ENCODE results near the gene CCDC124.
A peak's percentile ranks its signal among the peaks of the same experiment; 100 is the strongest.
"Not testable (repeated sequence)": the region's sequence is repeated elsewhere in the genome, so short reads cannot be mapped to it uniquely, and the experiment has no call there.

CCDC124 gene, protein sequence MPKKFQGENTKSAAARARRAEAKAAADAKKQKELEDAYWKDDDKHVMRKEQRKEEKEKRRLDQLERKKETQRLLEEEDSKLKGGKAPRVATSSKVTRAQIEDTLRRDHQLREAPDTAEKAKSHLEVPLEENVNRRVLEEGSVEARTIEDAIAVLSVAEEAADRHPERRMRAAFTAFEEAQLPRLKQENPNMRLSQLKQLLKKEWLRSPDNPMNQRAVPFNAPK

DNA sequence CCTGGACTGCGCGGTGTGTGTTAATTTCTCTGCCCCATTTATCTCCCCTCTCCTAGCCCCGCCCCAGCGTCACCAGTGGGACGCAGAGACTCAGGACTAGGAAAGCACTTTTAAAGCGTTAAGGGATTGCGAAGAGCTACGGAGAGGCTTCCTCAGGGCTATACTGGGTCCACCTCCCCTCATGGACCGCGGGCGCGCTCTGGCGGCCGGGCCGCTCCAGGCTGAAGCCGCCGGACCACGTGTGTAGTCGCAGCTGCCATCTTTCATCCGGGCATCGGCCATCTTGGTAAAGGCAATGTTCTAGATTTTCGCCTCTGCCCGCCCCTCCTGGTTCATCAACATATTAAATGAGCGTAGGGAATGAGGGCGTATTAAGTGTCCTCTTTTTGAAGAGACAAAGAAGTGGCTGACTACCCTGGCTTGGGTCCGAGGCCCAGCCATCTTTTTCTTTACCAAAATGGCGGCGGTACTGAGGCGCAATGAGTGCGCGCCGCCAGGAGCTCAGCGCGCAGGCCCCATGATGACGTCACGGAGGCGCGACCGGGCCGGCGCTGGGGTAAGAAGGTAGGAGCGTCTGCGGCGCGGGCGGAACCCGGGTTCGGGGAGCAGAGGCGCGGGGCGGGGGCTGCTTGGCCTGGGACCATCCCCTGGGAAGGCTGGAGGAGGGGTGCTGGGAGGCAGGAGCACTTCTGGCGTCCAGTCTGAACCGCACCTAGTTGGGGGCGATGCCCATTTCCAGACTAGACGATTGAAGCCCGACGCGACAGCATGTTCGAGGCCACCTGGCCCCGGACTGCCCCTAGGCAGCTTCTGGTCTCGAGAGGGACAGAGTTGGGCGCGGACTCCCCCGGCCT lies at the start of gene CCDC124:
CCDC124 (plus strand) TSS at position 531 of the 854 bp plus-strand sequence. CDS start 3,406 bp downstream, outside the sequence.
- DNase-seq (ENCODE audit: low read depth in 2 of 2): peak; percentile 87 to 89

DNA sequence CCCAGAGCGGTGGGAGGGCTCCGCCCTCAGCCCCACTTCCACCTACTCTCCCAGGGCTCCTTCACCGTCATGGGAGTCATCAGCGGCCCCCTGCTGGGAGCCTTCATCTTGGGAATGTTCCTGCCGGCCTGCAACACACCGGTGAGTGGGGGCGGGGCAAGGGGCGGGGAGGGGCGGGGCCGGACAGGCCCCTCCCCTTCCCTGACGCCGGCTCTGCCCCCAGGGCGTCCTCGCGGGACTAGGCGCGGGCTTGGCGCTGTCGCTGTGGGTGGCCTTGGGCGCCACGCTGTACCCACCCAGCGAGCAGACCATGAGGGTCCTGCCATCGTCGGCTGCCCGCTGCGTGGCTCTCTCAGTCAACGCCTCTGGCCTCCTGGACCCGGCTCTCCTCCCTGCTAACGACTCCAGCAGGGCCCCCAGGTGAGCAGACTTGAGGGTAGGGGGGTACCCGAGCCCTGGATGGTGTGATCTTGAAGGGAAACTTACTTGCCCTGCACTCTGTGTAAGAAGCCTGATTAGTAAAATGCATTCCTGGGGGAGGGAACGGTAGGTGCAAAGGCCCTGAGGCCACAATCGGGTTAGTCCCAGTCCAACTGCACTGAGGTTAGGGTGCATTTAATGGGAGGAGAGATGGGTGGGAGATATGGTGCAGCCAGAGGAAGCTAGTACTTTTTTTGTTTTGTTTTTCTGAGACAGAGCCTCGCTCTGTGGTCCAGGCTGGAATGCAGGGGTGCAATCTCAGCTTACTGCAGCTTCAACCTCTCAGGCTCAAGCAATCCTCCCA lies 49.0 kb upstream of the CCDC124 start:
- DNase-seq (ENCODE audit: low read depth in 2 of 2): no peak

DNA sequence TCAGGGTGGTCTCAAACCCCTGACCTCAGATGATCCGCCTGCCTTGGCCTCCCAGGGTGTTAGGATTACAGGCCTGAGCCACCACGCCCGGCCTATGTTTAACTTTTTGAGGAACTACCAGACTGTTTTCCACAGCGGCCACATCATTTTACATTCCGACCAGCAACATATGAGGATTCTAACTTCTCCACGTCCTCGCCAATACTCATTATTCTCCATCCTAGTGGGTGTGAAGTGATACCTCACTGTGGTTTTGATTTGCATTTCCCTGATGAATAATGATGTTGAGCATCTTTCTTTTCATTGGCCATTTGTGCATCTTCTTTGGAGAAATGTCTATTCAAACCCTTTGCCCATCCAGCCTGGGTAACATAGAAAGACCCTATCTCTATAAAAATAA lies 46.3 kb upstream of the CCDC124 start:
- DNase-seq (ENCODE audit: low read depth in 2 of 2): no peak

DNA sequence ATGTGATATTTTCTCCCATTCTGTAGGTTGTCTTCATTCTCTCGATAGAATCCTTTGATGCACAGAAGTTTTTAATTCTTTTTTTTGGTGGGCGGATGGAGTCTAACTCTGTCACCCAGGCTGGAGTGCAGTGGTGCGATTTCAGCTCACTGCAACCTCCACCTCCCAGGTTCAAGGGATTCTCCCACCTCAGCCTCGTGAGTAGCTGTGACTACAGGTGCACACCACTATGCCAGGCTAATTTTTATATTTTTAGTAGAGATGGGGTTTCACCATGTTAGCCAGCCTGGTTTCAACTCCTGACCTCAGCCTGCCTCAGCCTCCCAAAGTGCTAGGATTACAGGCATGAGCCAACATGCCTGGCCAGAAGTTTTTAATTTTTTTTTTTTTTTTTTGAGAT lies 45.6 kb upstream of the CCDC124 start:
- not testable (repeated sequence) for DNase-seq (ENCODE audit: low read depth in 2 of 2)

DNA sequence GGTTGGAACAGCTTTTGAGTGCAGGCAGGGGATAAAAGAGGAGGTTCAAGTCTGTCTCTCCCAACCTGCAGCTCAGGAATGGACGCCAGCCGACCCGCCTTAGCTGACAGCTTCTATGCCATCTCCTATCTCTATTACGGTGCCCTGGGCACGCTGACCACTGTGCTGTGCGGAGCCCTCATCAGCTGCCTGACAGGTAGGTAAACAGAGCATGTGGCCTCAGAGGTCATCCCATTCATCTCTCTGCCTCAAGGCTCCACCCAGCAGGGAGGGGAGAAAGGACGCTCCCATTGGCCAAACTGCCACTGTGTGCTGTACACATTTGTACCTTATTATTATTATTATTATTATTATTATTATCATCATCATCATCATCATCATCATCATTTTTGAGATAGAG lies 44.6 kb upstream of the CCDC124 start:
- no peak for DNase-seq (ENCODE audit: low read depth in 2 of 2)

DNA sequence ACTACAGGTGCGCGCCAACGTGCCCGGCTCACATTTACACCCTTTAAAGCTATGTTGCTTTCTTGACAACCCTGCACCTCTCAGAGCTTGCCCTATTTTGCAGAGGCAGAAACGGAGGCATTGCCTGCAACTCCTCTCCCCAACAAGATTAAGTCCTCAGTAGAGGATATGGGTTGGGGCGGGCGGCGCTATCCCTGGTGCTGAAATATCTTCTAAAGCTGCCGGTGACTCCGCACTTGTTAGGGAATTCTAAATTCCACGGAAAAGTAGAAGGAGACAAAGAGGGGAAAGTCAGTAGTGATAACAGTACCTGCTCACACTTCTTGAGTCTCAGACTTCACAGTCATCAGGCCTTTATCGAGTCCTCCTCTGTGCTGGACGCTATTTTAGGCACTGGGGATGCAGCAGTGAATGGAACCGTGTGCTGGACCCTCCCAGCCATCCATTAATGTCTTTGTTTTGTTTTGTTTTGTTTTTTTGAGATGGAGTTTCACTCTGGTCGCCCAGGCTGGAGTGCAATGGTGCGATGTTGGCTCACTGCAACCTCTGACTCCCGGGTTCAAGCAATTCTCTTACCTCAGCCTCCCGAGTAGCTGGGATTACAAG lies 43.1 kb upstream of the CCDC124 start:
- DNase-seq (ENCODE audit: low read depth in 2 of 2): no peak

DNA sequence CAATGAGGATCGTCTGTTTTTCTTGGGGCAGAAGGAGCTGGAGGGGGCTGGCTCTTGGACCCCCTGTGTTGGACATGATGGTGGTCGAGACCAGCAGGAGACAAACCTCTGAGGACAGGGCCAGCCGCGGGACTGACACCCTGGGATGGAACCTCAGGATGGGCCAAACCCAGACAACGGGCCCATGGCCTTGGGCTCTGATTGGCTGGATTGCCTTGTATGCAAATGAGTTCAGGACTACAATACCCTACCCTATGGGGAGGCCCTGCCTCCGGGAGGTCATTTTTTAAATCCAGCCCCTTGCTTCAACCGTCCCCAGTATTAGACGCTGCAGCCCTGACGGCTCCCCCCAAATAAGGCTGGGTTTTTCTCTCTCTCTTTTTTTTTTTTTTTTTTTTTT lies 39.0 kb upstream of the CCDC124 start:
- DNase-seq (ENCODE audit: low read depth in 2 of 2): no peak

DNA sequence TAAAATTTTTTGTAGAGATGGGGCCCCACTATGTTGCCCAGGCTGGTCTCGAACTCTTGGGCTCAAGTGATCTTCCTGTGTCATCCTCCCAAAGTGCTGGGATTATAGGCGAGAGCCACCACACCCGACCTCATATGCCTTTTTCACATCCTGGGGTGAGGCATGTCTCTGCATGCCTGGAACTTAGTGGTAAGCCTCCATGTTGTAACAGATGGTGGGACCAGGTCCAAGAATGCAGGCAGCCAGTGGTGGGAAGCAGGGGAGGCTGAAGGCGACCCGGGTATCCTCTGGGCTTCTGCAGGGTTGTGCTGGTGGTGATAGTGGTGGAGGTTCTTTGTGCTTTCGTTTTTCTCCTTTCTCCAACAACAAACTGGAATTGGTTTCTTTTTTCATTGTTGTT lies 30.1 kb upstream of the CCDC124 start:
- no peak for DNase-seq (ENCODE audit: low read depth in 2 of 2)

DNA sequence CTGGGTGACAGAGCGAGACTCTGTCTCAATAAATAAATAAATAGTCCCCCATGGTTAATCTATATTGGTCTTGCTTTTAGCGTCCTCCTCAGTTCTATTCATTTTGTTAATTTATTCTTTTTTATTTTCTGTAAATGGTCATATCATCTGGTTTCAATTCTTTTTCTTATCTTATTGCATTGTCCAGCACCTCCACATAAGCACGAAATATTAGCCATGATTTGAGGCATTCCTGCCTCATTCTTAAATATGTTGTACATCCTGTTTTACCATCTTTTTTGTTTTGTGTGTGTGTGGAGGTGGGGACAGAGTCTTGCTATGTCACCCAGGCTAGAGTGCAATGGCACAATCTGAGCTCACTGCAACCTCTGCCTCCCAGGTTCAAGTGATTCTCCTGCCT lies 24.6 kb upstream of the CCDC124 start:
- DNase-seq (ENCODE audit: low read depth in 2 of 2): no peak

DNA sequence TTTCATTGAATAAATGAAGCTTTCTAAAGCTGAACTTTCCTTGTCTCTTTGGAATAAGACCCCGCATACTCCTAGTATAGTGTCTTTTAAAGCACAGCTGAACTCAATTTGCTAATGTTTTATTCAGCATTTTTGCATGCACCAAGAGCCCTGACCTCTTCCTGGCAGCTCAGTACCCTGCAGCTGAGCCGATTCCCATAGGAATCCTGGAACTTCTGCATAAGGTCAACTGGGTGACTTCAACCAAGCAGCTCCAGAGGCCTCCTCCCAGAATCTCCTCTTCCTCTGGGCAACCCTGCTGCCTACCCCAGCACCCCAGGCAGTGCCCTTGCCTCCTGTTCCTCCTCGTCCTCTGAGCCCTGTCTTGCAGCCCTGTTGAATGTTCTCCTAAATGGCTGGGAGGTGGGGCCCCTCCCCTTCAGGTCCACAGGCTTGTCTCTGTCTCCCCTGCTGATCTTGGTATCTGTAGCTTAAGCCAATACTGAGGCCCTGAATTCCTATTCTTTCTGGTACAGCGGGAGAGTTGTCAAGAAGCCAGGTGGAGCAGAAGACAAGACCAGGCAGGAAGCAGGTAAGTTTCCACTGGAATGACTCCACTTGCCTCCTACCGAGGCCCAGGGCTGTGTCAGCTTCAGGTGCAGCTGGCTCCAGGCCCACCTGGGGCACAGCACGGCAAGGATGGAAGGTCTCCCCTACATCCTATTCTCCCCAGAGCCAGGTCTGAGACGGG lies 23.6 kb upstream of the CCDC124 start:
- no peak for DNase-seq (ENCODE audit: low read depth in 2 of 2)

DNA sequence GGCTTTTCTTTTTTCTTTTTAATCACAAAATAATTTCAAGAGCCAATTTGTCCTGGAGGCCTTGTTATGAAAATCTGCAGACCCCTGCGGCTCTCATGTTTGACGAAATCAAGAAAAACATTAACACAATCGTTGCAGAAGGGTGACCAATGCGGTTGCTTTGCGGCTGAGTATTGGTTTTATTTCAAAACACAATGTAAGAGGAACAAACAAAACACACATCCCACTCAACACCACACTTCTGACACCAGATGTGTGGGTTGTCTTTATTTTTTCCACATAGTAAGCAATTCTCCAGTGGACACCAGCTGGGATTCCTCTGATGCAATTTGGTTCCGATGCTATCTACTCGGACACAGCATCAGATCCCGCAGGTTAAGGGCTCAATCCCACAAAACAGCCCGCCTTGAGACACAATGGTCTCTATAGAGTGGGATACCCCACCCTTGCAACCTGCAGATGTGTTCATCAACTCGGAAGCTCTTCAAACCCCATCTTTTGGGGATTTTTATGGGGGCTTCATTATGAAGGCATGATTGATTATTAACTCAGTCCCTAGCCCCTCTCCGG lies 21.9 kb upstream of the CCDC124 start:
- no peak for DNase-seq (ENCODE audit: low read depth in 2 of 2)

DNA sequence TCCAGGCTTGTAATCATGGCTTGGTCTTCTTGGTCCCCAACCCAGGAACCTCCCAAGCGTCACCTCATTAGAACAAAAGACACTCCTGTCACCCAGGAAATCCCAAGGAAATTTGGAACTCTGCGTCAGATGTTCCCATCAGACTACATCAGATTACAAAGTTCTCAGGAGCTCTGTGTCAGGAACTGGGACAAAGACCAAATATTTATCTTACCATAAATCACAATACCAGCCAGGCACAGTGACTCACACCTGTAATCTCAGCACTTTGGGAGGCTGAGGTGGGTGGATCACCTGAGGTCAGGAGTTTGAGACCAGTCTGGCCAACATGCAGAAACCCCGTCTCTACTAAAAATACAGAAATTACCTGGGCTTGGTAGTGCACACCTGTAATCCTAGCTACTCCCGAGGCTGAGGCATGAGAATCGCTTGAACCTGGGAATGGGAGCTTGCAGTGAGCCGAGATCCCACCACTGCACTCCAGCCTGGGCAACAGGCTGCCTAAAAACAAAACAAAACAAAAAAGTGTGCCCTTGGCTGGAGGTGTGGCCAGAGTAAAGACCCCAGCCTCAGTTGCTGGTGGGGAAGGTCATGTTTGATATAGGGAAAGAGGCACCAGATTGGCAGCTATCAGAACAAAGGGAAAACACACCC lies 16.7 kb upstream of the CCDC124 start:
- no peak for DNase-seq (ENCODE audit: low read depth in 2 of 2)

DNA sequence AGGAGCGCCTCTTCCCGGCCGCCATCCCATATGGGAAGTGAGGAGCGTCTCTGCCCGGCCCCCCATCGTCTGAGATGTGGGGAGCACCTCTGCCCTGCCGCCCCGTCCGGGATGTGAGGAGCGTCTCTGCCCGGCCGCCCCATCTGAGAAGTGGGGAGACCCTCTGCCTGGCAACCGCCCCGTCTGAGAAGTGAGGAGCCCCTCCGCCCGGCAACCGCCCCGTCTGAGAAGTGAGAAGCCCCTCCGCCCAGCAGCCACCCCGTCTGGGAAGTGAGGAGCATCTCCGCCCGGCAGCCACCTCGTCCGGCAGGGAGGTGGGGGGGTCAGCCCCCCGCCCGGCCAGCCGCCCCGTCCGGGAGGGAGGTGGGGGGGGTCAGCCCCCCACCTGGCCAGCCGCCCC lies 14.7 kb upstream of the CCDC124 start:
- DNase-seq (ENCODE audit: low read depth in 2 of 2): not testable (repeated sequence)

DNA sequence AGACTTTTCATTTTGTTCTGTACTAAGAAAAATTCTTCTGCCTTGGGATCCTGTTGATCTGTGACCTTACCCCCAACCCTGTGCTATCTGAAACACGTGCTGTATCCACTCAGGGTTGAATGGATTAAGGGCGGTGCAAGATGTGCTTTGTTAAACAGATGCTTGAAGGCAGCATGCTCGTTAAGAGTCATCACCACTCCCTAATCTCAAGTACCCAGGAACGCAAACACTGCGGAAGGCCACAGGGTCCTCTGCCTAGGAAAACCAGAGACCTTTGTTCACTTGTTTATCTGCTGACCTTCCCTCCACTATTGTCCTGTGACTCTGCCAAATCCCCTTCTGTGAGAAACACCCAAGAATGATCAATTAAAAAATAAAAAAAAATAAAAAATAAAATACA lies 13.7 kb upstream of the CCDC124 start:
- DNase-seq (ENCODE audit: low read depth in 2 of 2): not testable (repeated sequence)

DNA sequence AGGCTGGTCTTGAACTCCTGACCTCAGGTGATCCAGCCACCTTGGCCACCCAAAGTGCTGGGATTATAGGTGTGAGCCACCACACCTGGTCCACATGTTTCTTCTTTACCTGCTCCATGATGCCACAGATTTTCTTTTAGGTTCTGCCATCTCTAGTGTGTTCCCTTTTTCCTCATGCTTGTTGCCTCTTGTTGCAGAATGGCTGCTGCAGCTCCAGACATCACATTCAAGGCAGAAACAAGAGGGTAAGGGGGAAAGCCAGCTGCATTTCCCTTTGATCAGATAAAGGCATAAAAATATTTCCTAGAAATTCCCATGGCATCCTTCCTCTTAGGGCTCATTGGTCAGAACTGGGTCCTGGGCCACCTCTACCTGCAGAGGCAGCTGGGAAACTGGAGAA lies 12.3 kb upstream of the CCDC124 start:
- DNase-seq (ENCODE audit: low read depth in 2 of 2): no peak

DNA sequence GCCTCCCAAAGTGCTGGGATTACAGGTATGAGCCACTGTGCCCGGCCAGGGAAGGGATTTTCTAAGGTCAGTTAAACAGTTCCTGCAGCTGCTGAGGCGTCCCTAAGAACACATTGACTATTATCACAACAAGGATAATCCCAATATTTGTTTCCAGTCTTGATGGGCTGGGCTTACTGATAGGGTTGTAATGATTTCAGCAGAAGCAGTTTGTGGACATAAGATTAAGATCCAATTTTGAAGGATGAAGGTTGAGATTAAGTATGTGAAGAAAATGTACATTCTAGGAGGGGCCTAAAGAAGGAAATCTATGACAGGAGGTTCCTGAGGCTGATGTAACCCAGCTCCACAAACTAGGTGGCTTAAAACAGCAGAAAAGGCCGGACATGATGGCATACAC lies 10.7 kb upstream of the CCDC124 start:
- DNase-seq (ENCODE audit: low read depth in 2 of 2): no peak

DNA sequence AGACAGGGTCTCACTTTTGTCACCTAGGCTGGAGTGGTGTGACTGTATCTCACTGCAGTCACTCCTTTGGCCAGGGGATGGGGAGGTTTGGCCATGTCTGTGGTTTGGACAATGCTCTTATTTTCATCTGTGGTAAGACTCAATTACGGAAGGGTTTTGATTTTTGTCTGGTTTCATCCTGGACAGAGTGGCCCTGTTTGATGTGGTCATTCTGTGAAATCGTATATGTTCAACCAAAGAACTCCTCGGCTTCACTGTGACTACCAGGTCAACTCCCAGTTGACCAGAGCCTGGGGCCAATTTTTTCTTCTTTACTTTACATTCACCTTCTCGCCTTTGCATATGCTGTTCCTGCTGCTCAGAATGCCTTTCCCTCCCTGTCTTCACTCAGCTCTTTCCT lies 6.8 kb upstream of the CCDC124 start:
- no peak for DNase-seq (ENCODE audit: low read depth in 2 of 2)

DNA sequence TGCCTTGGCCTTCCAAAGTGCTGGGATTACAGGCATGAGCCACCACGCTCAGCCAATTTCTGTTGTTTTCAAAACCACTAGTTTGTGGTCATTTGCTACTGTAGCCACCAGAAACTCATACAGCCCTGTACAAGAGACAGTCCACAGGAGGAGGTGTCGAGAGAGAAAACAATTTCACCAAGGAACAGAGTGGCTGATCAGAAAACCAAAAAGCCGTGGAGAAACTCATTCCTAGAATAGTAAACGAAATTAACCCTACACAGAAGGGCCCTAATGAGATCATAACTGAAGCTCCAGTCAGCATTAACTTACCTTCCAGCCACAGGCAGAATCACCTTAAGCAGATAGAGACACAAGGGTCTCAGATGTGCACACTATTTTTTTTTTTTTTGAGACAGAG lies 3.8 kb upstream of the CCDC124 start:
- DNase-seq (ENCODE audit: low read depth in 2 of 2): no peak

DNA sequence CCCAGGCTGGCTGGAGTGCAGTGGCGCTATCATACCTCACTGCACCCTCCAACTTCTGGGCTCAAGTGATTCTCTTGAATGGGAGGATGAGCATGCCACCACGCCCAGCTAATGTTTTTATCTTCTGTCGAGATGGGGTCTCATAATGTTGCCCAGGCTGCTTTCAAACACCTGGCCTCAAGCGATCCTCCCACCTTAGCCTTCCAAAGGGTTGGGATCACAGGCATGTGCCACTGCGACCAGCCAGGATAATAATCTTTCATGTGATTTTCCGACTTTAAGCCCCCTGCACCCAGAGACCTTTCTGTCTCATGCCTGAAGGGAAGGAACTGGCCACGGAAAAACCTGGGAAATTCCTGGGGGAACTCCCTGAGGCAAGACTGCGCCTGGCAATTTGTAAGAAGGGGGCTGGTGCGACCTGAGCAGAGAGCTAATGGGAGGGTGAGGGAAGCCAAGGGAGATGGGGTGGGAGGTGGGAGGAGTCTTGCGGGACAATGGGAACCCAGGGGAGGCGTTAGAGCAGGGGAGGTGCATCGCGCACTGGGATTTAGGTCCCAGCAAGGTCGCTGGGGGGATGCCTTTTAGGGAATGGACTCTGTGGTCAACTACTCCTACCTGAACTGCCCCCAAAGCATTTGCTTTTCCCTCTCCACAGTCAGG lies 1.2 kb upstream of the CCDC124 start:
- no peak for DNase-seq (ENCODE audit: low read depth in 2 of 2)
